Measurements from ENCODE around the gene TSHZ2.
"Not testable (repeated sequence)": the region's sequence is repeated elsewhere in the genome, so short reads cannot be mapped to it uniquely, and the experiment has no call there.

The TSHZ2 gene

DNA sequence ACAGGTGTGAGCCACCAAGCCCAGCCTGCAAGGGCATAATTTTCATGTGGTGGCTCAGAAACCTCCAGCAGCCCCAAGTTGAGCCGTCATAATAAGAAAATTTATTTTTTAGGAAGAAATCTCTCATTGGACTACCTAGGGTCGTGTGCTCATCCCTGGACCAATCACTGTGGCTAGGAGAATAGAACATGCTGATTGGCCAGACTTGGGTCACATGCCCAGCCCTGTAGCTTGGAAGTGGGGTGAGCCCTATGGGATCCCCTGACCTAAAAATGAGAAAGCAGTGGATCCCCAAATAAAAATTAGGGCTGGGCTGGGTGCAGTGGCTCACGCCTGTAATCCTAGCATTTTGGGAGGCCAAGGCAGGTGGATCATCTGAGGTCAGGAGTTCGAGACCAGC lies 466.2 kb downstream of the TSHZ2 start:
- no peak for DNase-seq

DNA sequence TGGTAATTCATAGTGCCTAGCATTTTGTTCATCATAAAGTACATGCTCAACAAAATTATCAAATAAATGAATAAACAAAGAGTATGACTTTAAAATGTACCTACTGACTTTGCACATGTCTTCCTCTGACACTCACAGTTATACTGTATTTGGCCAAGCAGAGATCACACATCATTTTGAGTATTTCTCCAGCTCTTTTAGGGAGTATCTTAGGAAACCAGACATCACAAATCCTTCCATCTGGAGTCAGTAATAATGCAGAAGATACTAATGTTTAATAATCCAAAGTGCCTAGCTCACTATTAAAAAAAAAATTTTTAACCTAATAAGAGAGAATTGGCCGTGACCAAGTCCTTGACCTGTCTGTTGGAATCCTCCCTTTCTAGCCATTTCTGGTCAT lies 466.9 kb downstream of the TSHZ2 start:
- DNase-seq: no peak

DNA sequence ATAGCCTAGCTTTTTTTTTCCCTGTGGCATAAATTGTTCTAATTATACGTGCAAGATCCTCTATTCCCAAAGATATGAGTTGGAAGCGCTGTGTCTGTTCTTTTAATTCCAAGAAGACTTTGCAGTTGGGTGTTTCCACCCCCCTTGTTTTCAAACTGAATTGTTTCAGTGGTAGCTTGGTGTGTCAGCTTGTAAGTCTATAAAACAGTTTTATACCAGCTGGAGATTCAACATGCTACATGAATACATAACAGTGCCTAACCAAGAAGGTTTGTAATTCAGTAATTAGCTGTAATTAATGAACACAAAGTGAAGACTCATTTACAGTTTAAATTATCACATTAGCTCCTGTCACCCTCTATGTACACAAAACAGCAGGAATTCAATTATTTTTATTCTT lies 467.5 kb downstream of the TSHZ2 start:
- DNase-seq: no peak

DNA sequence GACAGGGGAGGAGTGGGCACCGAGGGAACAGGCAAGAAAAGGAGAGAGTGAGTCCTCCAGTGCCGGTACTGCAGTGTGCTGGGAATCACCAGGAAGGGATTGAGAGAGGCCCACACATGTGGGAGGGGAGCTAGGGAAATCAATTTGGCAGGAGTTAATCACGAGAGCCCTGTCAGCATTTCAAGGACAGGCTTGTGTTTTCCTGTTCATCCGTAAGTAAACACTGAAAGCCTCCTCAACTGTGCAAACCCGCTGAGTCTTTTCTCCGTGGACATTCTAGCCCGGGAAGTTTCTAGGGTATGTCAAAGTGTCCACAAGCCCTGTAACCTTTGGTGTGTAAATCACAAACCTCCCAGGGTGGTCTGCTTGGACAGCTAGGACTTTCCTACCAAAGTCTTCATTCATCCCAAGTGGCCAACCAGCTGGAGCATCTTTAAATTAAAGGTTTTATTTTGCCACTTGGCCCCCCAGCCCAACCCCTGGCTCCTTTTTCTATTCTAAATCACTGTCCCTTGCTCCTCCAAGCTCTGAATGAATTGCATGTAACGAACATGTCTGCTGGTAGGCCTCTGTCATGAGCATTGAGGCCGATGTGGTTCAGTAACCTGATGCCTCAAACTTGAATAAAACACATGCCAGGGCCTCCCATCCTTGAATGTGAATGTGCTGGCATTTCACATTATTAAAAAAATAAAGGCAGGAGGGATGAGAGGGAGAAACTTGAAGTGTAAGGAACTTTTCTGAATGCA lies 472.4 kb downstream of the TSHZ2 start:
- peak; percentile 19 for DNase-seq

DNA sequence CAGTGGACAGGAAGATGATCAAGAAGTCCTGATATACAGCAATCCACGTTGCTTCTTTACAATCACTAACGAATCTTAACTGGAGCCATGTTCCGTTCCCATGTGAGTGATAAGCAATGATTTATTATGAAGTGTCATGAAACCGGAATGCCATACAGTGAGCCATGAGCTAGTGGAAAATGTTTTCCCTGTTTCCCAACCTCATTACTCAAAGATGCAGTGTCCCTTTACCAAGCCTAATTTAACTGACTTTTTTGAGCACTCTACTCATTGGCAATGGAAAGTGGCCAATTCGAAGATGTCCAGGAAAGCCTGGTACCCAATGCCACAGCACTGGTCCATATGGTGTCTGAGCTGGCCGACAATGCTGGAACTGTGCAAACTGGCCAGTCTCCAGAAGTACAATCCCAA lies 473.2 kb downstream of the TSHZ2 start:
- DNase-seq: no peak

DNA sequence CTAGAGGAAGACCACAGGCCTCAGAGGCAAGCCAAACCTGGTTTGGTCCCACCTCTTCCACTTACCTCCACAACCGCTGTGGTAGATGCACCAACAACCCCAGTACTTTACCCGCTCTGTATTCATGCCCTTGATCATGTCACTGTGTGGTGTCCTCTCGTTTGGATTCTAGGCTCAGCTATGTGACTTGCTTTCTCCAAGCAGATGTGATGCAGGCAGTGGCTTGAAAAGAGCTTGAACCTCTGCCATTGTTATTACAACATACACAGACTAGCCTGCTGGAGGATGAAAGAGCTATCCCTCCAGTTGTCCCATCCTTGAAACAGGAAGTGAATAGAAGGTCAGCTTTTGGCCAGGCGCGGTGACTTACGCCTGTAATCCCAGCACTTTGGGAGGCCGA lies 473.8 kb downstream of the TSHZ2 start:
- no peak for DNase-seq

DNA sequence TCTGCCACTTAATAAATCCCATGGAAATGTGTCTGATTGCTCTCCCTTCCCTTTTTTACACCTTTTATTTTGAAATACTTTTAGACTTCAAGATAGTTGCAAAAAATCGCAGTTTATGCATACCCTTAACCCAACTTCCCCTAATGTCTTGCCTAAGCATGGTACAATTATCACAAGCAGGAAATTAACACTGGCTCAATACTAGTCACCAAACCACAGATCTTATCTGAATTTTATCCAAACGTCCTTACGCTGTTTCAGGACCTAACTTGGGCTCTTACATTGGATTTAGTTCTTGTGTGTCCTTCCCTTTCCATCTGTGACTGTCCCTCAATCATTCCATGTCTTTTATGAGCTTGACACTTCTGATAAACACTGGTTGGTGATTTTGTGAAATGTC lies 475.2 kb downstream of the TSHZ2 start:
- DNase-seq: no peak

DNA sequence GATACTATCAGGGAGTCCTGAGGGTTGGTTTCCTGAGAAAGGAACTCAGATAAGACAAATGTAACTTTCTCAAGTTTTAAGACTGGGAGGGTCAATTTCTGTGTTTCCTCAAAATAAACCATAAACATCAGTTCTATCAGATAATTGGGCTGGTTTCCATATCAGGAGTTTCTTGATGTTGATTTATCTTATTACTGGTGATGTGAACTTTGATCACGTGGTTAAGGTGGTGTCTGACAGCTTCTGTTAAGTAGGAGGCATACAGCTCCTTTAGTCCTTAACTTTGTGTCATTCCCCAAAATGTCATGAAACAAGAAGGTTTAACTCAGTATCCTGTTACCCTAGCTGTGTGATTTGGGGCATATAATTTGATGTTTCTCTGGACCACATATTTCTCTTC lies 476.3 kb downstream of the TSHZ2 start:
- no peak for DNase-seq

DNA sequence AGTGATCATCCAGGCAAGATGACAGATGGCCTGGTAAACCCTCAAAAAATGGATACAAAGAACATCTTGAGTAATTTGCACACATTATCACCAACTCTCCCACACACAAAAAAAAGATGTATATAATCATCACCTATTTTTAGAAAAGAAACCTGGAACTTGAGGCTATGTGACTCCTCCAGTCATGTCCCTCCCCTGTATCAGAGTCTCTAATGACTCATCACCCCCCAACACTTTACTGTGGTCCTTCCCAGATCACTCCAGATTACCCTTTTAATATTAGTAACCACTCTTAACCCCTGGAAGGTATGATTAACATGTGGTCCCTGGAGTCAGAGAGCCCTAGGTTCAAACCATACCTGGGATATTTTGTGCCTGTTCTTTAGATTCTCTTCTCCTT lies 476.7 kb downstream of the TSHZ2 start:
- no peak for DNase-seq

DNA sequence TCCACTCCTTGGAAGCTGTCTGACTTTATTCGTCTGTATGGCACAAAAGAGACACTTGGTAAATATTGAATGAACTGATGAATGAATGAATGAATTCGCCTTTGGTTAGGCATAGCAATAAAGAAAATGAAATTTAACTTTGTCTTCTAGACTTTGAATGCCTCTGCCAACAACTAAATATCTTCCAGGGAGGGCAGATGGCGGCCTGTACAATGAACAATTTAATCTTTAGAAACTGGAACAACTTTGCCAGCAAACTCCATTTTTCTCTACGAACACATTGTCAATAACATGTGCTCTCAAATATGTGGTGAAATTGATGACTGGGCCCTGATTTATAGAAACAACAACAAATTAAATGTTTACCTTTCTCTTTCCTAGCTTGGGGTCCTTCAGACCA lies 480.9 kb downstream of the TSHZ2 start:
- no peak for DNase-seq

DNA sequence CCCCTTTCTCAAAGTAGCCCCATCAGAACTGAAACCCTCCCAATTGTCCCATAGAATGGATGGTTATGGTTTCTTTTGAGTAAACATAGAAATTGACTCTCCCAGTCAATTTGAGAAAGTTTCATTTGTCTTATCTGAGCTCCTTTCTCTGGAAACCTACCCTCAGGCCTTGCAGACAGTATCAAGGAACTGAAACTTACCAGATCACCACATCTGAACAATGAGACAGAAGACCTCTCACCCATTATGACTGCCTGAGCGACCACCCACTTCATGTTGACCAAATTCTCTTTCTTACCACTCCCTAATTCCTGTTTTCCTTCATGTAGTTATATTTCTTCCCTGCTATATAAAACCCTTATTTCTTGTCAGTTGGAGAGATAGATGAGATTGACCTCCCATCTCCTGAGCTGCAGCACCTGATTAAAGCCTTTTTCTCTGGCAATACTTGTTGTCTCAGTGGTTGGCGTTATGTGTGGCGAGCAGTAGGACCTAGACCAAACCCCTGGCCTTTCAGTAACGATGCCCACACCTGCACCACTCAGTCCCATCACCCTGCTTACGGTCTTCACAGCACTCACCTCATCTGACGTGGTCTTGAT lies 482.6 kb downstream of the TSHZ2 start:
- DNase-seq: no peak

DNA sequence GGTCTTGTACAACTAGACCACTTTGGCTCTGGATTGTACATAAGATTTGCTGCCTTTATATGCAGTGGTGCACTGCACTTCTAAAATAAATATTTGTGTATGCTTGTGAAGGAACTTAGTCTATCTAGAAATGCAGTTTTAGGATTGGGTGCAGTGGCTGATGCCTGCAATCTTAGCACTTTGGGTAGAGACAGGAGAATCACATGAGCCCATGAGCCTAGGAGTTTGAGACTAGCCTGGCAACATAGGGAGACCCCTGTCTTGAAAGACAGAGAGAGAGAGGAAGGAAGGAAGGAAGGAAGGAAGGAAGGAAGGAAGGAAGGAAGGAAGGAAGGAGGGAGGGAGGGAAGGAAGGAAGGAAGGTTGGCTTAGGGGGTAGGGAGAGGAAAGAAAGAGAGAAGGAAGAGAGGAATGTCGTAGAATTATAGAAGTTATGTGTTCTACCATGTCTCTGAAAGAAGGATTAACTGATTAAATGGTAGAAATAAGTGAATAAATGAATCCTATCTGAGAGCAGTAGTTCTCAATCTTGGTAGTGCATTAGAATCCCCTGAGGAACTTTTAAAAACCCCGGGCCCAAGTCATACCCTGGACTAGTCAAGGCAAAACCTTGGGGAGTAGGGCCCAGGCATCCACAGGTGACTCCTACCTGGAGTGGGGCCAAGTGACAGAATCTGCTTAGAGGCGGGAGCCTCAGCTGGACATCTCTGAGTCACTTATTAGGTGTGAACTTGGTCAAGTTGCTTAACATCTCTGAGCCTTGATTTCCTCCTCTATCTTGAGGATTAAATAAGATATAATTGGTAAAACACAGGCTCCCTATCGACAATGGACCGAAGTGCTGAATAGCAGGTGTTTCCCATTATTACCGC lies 491.2 kb downstream of the TSHZ2 start:
- DNase-seq: no peak

DNA sequence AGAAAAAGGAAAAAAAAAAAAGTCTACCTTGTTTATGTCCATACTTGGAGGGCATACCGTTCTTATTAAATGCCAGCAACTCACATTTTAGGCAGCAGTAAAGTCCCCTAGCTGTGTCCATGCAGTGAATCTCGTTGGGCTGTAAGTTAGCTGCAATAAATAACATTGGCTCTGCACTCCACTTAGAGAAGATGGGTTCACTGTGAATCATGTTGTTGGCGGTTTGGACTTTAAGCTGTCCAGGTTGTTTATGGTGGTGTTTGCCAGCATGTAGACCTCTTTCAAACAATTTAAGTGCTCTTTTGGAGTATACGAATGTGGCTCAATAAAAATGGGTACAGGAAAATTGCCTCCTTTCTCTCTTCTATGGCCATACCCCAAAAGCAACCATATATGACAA lies 494.1 kb downstream of the TSHZ2 start:
- no peak for DNase-seq

DNA sequence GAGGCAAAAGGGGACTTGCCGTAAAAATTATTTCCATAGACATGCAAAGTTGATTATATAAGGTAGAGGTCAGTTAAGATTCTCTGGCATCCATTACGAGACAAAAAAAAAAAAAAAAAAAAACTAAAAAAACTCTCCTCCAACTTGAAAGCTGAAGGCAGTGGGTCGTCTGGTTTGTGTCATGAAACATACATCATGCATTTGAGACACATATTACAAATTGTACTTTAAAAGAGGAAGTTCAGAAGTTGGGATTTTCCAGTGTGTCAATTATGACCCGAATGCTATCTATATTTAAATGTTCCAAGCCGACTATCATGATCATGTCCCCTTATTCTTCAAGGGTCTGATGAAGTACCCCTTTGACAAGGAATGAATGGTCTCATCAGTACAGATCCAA lies 496.4 kb downstream of the TSHZ2 start:
- no peak for DNase-seq

DNA sequence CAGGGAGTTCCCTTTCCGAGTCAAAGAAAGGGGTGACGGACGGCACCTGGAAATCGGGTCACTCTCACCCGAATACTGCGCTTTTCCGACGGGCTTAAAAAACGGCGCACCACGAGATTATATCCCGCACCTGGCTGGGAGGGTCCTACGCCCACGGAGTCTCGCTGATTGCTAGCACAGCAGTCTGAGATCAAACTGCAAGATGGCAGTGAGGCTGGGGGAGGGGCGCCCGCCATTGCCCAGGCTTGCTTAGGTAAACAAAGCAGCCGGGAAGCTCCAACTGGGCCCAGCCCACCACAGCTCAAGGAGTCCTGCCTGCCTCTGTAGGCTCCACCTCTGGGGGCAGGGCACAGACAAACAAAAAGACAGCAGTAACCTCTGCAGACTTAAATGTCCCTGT lies 500.7 kb downstream of the TSHZ2 start:
- not testable (repeated sequence) for DNase-seq

DNA sequence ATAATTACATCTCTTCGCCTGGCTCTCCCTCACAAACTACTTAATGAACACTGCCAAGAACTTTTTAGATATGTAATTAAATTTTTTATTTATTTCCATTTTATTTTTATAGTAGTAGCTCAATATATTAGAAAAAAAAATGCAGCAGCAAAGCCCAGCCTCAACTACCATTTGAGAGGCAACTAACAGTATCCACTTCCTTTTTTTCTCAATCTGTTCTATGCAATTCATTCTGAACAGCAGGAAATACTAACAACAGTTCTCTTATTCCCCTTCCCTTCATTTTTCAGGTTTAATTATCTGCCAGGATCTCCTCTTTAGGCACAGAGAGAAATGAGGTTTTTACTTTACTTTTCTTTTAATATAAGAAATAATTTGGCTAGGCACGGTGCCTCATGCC lies 508.8 kb downstream of the TSHZ2 start:
- no peak for DNase-seq

DNA sequence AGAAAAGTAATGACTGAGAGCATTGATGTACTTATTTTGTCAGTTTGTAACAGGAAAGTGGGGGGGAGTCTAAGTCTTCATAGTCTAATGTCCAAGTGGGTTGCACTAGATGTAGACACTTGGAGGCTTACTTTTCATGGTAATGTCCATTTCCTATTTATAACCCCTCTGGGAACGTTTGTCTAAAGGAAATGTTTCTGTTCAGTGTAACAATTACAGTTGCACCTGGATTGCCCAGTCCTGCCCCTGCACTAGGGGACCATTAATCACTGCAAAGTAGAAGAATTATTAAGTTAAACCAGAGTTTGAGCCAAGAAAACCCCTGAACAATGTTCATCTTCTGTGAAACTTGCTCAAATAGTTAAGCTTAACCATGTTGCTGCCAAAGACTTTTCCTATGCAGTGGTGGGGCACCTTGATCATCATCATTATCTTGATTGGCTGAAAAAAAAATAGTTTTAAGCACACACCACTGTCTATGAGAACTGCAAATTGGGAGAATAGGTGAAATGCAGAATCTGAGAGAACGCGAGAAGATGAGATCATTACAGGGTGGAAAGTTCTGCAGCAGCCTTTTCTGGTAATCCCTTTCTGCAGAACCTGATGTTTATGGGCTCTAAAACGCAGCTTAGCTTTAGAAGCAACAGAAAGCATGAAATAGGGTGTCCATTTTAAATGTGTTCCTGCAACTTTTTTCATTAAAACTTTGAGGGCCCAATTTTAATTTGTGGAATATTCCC lies 515.5 kb downstream of the TSHZ2 start:
- DNase-seq: no peak

DNA sequence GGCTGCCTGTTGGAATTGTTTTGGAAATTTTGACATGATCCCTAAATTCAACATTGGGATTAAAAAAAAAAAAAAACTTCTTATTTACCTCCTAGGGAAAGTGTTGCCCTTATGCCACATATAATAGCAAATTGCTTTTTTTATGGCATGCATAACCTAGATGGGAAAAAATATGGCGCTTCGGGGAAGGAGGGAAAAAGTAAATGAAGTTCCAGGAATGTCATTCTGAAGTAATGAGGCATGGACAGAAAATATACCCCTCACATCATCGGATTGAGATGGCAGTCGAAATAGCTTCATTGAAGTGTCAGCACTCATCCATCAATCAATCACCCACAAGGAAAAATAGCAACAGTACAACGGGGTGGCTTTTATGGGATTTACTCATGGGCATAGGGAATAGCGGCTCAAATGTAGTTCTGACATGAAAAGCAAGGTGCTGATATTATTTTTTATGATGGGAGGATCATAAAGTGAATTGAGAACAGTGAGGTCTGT lies 516.7 kb downstream of the TSHZ2 start:
- DNase-seq: no peak

DNA sequence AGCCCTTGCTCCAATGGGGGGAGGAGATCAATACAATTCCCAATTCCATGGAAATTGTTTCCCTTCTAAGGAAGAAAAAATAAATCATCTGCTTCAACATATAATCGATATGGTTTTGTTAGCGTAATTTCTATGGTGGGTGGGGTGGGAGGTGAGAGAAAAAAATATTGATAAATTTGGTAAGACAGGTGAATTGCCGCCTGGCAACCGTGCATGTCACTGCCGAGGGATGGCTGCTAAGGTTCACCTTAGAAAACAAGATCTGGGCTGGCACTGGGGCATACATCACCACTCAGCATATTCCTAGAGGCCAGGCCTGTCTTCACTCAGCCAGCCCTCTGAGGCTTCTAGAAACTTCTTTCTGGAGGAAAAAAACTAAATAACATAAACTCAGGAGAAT lies 517.4 kb downstream of the TSHZ2 start:
- no peak for DNase-seq

DNA sequence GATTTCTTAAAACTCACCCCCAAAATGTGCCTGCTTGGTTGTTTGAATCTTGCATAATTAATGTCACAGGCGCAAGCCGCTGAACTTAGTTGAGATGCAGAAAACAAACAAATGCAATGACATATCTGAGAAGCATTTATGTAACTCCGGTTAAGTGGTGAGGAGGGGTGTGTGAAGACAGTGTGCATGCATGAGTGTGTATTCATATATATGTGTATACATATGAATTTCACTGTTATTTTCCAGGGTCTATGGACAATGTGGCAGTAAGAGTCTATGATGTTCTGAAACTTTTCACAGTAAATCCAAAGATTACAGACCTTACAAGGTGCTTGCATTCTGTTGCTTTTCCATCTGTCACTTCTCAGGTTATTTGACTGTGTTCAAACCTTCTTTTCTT lies 518.5 kb downstream of the TSHZ2 start:
- no peak for DNase-seq

DNA sequence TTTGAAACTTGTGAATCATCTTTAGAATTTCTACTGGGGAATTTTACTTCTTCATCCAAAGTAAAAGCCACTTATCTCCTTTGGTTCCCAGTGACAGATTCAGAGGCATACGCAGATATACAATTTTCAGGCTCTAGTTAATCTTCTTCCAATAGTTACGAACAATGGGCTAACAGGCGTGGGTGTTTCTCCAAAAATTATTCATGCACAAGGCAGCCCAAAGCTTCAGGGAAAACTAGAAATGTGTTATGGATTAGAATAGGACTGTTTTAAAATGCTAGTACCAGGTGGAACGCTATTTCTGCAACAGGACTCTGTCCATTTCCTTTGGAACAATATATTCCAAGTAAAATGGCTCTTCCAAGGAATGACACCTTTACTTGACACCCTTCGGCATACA lies 519.3 kb downstream of the TSHZ2 start:
- DNase-seq: no peak

DNA sequence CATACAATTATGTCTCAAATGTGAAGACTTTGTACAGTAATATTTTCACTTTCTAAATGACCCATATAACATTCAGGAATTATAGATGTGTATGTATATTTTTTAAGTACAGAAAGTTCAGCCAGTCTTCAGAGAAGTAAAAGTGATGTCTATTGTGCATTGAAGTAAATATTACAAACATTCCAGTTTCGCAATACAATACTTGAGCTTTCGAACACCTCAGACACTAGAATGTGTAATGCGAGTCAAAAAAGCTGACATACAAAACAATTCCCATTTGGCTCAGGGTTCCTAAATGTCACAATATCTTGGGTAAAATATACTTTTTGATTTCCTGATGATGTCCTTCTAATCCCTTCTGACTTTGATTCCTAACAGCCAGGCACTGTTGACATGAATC lies 520.1 kb downstream of the TSHZ2 start:
- DNase-seq: no peak

DNA sequence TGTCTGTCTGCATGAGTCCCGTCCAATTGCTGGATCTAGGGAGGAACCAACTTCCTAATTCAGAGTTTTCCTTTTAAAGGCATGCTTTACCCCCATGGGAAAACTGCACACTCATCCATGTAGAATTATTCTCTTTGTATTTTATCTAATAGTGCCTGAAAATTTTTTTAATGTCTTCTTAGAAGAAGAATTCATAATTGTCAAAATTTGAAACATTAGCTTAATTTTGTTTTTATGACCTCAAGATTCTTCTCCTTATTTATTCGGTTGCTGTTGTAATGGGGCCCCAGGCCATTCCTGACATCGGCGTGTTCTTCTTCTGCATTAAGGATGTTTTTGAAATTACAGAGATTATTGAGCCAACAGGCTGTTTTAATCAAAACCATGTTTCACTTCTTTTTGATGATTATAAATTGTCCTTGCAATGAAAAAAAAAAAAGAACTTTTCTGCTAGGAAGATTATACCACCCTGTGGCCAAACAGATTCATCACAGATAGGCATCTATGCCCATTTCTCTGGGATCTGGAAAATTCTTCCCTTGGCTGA lies 521.2 kb downstream of the TSHZ2 start:
- no peak for DNase-seq

Measured in DMS153 (cell line).